Activated CD4-positive, alpha-beta memory T cell treated with anti-CD3 and anti-CD28 coated beads, Interleukin-2, amount 10 ng/mL, durations not matched to agents 7 days and 5 days (primary cell): ENCODE data around the gene CHD3. TPM values are rescaled to one million over a fixed set of nuclear protein-coding genes. Genes with fewer than 3 reads are reported as not detected.

ENCODE experiments used
- CTCF ChIA-PET: fragments of 350-600 bp; sonication (Branson Sonifier 250); formaldehyde crosslinking; loops from one replicate; lab custom pipeline; 2021; ENCODE audit warnings: antibody characterized with exemption, inconsistent platforms; lab: Charles Lee
- POLR2A ChIA-PET: fragments of 350-600 bp; sonication (Branson Sonifier 250); formaldehyde crosslinking; loops from one replicate; lab custom pipeline; 2021; ENCODE audit warnings: antibody characterized with exemption; lab: Charles Lee
- DNase-seq: peaks from one replicate; pipeline ENCODE4 v3.0.0-alpha.2; 2020
- H3K27ac Mint-ChIP-seq: one replicate; pipeline ENCODE4 v1.8.0; 2021; ENCODE audit warnings: mild to moderate bottlenecking, mixed read lengths
- H3K27me3 Mint-ChIP-seq: one replicate; pipeline ENCODE4 v1.8.0; 2021; ENCODE audit warnings: mixed read lengths
- H3K36me3 Mint-ChIP-seq: one replicate; pipeline ENCODE4 v1.8.0; 2021; ENCODE audit warnings: low read depth, mixed read lengths
- H3K4me1 Mint-ChIP-seq: one replicate; pipeline ENCODE4 v1.8.0; 2021; ENCODE audit warnings: mixed read lengths
- H3K4me3 Mint-ChIP-seq: one replicate; pipeline ENCODE4 v1.8.0; 2021; ENCODE audit warnings: mild to moderate bottlenecking, mixed read lengths
- H3K9me3 Mint-ChIP-seq: one replicate; pipeline ENCODE4 v1.8.0; 2021; ENCODE audit warnings: mixed read lengths
- total RNA-seq, 2 experiments: library from RNA; stranded (reverse); gene quantifications; one replicate each; pipeline ENCODE4 v1.2.3, GENCODE V29; 2021

The CHD3 gene
- total RNA-seq, 2 experiments from 2014 or later = 127 to 131 TPM

DNA sequence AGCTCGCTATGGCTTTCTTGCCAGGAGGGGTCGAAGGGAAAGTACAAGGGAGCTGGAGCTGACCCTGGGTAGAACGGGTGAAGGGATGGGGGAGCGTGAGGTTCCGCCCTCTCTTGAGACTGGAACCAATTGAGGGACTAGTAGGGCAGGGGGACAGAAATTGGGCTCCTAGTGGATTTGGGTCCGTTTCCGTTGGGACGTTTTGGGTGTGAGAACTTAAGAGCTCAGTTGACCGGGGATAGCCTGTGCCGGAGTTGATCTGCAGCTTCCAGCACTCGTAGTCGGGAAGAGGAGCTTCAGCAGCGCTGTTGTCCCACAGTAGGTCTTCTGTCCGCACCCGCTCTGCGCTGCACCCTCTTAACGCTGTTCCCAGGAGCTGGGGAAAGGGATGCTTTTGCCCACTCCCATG, 43.9 kb downstream of the CHD3 start:
- Mint-ChIP-seq H3K9me3 (no peaks in the 10 kb centered on the region), H3K4me3 (peak overlapping the region; percentile 93), H3K4me1 (peaks cover 58% of the 10 kb centered on the region), H3K27ac (peak overlapping the region; percentile 87), H3K36me3 (peaks cover 49% of the 10 kb centered on the region), H3K27me3 (no peaks in the 10 kb centered on the region)
- peak; percentile 39 for DNase-seq
- ChIA-PET CTCF (interaction anchor here (0.6 to 3.8 kb wide), 24 partner anchors 8 to 246 kb away, joined by 3 to 54 read pairs (median 4); partner anchors contain the start of genes KDM6B, NAA38 and TP53), POLR2A (interaction anchor here (0.8 to 6.9 kb wide), 26 partner anchors 7 to 276 kb away, joined by 3 to 144 read pairs (median 5); partner anchors contain the start of genes CYB5D1, GUCY2D, NAA38 and RNF227)

DNA sequence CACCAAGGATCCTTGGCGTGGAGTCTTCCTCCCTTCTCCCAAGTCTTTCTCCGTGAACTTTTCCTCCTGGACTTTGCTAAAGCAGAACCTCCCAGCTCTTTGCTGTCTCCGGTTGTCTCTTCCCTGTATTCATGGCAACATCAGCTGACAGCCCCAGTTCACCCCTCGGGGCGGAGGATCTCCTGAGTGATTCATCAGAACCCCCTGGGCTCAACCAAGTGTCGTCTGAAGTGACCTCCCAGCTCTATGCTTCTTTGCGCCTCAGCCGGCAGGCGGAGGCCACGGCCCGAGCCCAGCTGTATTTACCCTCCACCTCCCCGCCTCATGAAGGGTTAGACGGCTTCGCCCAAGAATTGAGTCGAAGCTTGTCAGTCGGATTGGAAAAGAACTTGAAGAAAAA, 44.4 kb downstream of the CHD3 start:
- DNase-seq = peak; percentile 53
- H3K27me3 Mint-ChIP-seq = no peaks in the 10 kb centered on the region
- H3K36me3 Mint-ChIP-seq = peaks cover 48% of the 10 kb centered on the region
- CTCF ChIA-PET = interaction anchor here (0.9 to 3.8 kb wide), 19 partner anchors 13 to 246 kb away, joined by 3 to 54 read pairs (median 5); partner anchors contain the start of genes KDM6B, NAA38 and TP53
- H3K9me3 Mint-ChIP-seq = no peaks in the 10 kb centered on the region
- H3K4me1 Mint-ChIP-seq = peaks cover 57% of the 10 kb centered on the region
- peak overlapping the region; percentile 87 for H3K27ac Mint-ChIP-seq
- POLR2A ChIA-PET = interaction anchor here (0.9 to 6.9 kb wide), 25 partner anchors 11 to 282 kb away, joined by 3 to 144 read pairs (median 5); partner anchors contain the start of genes ATP1B2, CYB5D1, NAA38 and RNF227
- peak overlapping the region; percentile 93 for H3K4me3 Mint-ChIP-seq

DNA sequence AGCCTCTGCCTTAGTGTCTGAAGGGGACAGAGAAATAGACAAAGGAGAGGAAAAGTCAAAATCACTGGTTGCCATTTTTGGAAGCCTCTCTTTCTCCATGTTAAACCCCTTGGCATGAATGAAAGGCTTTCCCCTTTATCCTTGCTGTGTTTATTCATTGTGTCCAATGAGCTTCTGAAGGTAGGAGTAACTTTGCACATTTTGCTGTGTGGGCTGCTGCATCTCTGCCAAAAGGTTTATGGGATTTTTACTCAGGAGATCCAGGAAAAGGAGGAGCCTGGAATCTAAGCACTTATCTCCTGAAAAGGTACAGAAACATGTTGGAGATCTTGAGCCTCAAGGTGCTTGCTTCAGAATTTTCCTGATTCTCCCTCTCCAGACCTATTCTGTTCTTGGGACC, 47.3 kb downstream of the CHD3 start:
- Mint-ChIP-seq H3K4me1 (peaks cover 42% of the 10 kb centered on the region), H3K27ac (no peak overlapping the region), H3K36me3 (peaks cover 58% of the 10 kb centered on the region), H3K27me3 (no peaks in the 10 kb centered on the region), H3K4me3 (no peak overlapping the region), H3K9me3 (no peaks in the 10 kb centered on the region)
- CTCF ChIA-PET = interaction anchor here (0.9 to 3.8 kb wide), 5 partner anchors 20 to 122 kb away, joined by 3 to 18 read pairs (median 5); partner anchors contain the start of gene RNF227
- POLR2A ChIA-PET = interaction anchor here (5.9 kb wide), 1 partner anchor 17 kb away, joined by 50 read pairs; no protein-coding TSS in a partner anchor
- DNase-seq = no peak

DNA sequence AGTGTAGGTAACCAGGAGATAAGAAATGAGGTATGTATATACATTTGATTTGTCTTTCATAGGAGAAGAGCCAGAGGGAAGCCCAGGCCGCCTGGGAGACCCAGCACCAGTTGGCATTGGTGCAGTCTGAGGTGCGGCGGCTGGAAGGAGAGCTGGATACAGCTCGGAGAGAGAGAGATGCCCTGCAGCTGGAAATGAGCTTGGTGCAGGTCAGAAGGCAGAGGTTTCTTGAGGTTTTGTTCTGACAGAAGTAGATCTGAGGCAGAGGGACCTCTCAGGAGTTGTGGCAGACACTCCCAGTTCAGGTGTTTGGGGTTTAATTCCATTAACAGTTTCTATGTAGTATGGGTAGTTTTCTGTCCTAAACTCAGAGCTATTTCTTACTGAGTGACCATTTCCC, 51.4 kb downstream of the CHD3 start:
- DNase-seq = no peak
- H3K36me3 Mint-ChIP-seq = peaks cover 67% of the 10 kb centered on the region
- H3K9me3 Mint-ChIP-seq = no peaks in the 10 kb centered on the region
- no peak overlapping the region for H3K4me3 Mint-ChIP-seq
- peaks cover 14% of the 10 kb centered on the region for H3K4me1 Mint-ChIP-seq
- CTCF ChIA-PET = interaction anchor here (1.3 to 1.5 kb wide), 2 partner anchors 8 to 50 kb away, joined by 3 to 4 read pairs; partner anchors contain the start of genes CNTROB and TRAPPC1
- no peak overlapping the region for H3K27ac Mint-ChIP-seq
- POLR2A ChIA-PET = interaction anchor here (0.9 to 1.8 kb wide), 3 partner anchors 9 to 253 kb away, joined by 3 to 11 read pairs (median 4); partner anchors contain the start of genes CNTROB, KCNAB3, TP53 and TRAPPC1
- no peaks in the 10 kb centered on the region for H3K27me3 Mint-ChIP-seq

DNA sequence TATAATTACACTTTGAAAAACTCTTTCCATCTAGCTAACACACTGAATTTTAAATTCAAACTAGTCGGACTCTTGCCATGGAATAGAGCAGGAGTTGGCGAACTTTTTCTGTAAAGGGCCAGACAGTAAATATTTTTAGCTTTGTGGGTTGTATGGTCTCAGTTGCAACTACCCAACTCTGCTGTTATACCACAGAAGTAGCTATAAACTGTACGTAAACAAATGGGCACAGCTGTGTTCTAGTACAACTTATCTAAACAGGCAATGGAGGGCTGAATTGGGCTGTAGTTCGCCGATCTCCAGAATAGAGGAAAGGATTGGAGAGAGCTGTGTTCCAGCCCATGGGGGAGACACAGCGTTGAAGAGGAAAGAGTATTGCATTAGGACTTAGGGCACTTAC, 52.2 kb downstream of the CHD3 start:
- Mint-ChIP-seq H3K36me3 (peaks cover 67% of the 10 kb centered on the region), H3K4me3 (no peak overlapping the region), H3K27ac (no peak overlapping the region)

DNA sequence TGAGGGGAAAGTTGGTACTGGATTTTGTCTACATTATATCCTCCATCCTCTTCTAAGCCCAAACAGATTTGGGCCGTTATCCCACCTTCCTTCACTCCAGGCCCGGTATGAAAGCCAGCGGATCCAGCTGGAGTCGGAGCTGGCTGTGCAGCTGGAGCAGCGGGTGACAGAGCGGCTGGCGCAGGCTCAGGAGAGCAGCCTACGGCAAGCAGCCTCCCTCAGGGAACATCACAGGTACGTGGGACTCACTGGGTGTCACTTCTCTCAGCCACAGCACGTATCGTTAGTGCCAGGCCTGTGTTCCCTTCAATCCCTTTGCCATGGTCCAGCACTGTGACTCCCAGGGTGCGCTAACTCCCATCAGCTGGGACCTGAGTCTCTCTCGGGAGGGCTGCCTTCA, 54.7 kb downstream of the CHD3 start:
- POLR2A ChIA-PET = interaction anchor here (1.2 to 2.9 kb wide), 3 partner anchors 9 to 23 kb away, joined by 3 to 32 read pairs (median 4); partner anchors contain the start of genes CNTROB and TRAPPC1
- Mint-ChIP-seq H3K9me3 (no peaks in the 10 kb centered on the region), H3K4me1 (peaks cover 6% of the 10 kb centered on the region), H3K4me3 (no peak overlapping the region), H3K27ac (no peak overlapping the region), H3K27me3 (no peaks in the 10 kb centered on the region), H3K36me3 (peaks cover 72% of the 10 kb centered on the region)
- CTCF ChIA-PET = no interaction called here
- DNase-seq = no peak

More for the DNA sequence above, 52.2 kb downstream of the CHD3 start:
- ChIA-PET POLR2A (interaction anchor here (1.4 to 1.8 kb wide), 2 partner anchors 10 to 254 kb away, joined by 4 to 11 read pairs; partner anchors contain the start of genes CNTROB, KCNAB3, TP53 and TRAPPC1), CTCF (interaction anchor here (1.5 kb wide), 1 partner anchor 9 kb away, joined by 4 read pairs; the partner anchor contains the start of genes CNTROB and TRAPPC1)
- Mint-ChIP-seq H3K27me3 (no peaks in the 10 kb centered on the region), H3K4me1 (peaks cover 9% of the 10 kb centered on the region), H3K9me3 (no peaks in the 10 kb centered on the region)
- no peak for DNase-seq

DNA sequence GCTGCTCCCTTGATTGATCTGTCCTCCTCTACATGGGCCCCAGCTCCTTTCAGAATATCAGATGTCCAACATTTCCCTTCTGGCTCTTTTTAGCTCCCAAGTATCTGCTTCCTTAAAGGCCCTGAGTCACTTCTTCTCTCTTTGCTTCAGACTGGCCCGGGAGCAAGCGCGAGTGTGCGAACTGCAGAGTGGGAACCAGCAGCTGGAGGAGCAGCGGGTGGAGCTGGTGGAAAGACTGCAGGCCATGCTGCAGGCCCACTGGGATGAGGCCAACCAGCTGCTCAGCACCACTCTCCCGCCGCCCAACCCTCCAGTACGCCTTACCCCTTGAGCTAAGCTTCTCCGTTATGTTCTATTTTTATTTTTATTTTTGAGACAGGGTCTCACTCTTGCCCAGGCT, 55.7 kb downstream of the CHD3 start:
- H3K36me3 Mint-ChIP-seq = peaks cover 78% of the 10 kb centered on the region
- H3K4me3 Mint-ChIP-seq = no peak overlapping the region
- no peaks in the 10 kb centered on the region for H3K9me3 Mint-ChIP-seq

DNA sequence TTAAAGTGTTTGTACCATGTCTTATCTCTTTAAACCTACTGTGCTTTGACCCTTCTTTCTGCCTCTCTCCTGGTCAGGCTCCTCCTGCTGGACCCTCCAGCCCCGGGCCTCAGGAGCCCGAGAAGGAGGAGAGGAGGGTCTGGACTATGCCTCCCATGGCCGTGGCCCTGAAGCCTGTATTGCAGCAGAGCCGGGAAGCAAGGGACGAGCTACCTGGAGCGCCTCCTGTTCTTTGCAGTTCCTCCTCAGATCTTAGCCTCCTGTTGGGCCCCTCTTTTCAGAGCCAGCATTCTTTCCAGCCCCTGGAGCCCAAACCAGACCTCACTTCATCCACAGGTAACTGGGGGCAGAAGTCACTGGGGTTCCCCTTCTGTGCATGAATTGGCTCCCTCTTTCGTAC, 57.1 kb downstream of the CHD3 start:
- H3K36me3 Mint-ChIP-seq = peaks cover 80% of the 10 kb centered on the region
- ChIA-PET CTCF (interaction anchor here (1.4 to 4.0 kb wide), 2 partner anchors 12 to 25 kb away, joined by 3 to 18 read pairs; no protein-coding TSS in a partner anchor), POLR2A (interaction anchor here (2.9 to 4.0 kb wide), 2 partner anchors 13 kb away, joined by 26 to 32 read pairs; partner anchors contain the start of genes CNTROB and TRAPPC1)
- H3K9me3 Mint-ChIP-seq = no peaks in the 10 kb centered on the region
- no peak overlapping the region for H3K4me3 Mint-ChIP-seq
- peaks cover 15% of the 10 kb centered on the region for H3K4me1 Mint-ChIP-seq
- DNase-seq = no peak
- H3K27ac Mint-ChIP-seq = no peak overlapping the region
- H3K27me3 Mint-ChIP-seq = no peaks in the 10 kb centered on the region

More for the DNA sequence above, 55.7 kb downstream of the CHD3 start:
- H3K27me3 Mint-ChIP-seq = no peaks in the 10 kb centered on the region
- CTCF ChIA-PET = interaction anchor here (0.6 to 4.0 kb wide), 4 partner anchors 11 to 137 kb away, joined by 3 to 18 read pairs (median 4); no protein-coding TSS in a partner anchor
- DNase-seq = no peak
- no peak overlapping the region for H3K27ac Mint-ChIP-seq
- peaks cover 6% of the 10 kb centered on the region for H3K4me1 Mint-ChIP-seq
- POLR2A ChIA-PET = interaction anchor here (1.2 to 2.9 kb wide), 3 partner anchors 8 to 22 kb away, joined by 3 to 32 read pairs (median 4); partner anchors contain the start of genes CNTROB and TRAPPC1

DNA sequence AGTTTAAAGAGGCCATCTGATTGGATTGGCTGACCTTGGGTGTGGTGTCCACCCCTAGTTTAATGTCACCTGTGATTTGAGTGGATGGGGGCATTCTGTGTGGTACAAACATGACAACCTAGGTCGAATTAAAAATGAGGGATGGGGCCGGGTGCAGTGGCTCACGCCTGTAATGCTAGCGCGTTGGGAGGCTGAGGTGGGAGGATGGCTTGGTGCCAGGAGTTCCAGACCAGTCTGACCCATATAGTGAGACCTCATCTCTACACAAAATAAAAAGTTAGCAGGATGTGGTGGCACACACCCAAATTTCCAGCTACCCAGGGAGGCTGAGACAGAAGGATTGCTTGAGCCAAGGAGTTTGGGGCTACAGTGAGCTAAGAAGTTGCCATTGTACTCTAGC, 57.9 kb downstream of the CHD3 start:
- H3K36me3 Mint-ChIP-seq = peaks cover 77% of the 10 kb centered on the region
- no peaks in the 10 kb centered on the region for H3K9me3 Mint-ChIP-seq
- ChIA-PET CTCF (interaction anchor here (0.7 to 4.0 kb wide), 3 partner anchors 13 to 18 kb away, joined by 3 to 18 read pairs (median 4); partner anchors contain the start of genes CNTROB and TRAPPC1), POLR2A (interaction anchor here (4.0 kb wide), 1 partner anchor 14 kb away, joined by 26 read pairs; the partner anchor contains the start of genes CNTROB and TRAPPC1)
- H3K4me3 Mint-ChIP-seq = no peak overlapping the region
- H3K27me3 Mint-ChIP-seq = no peaks in the 10 kb centered on the region
- no peak for DNase-seq
- H3K4me1 Mint-ChIP-seq = peaks cover 23% of the 10 kb centered on the region
- H3K27ac Mint-ChIP-seq = no peak overlapping the region

DNA sequence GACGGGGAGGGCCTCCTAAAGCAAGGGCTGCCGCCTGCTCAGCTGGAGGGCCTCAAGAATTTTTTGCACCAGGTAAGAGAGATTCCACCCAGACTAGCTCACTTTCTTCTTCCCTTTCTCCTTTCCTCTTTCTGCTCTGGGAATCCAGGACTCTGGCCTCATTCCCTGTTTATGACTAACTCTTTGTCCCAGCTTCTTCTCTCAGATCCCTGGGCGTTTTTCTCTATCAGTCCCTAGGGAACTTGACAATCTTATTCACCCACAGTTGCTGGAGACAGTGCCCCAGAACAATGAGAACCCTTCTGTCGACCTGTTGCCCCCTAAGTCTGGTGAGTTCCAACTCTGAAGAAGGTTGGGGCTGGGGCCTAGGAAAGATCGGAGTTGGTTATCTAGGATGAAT, 59.1 kb downstream of the CHD3 start:
- ChIA-PET CTCF (interaction anchor here (0.5 to 4.0 kb wide), 5 partner anchors 8 to 260 kb away, joined by 3 to 18 read pairs (median 3); partner anchors contain the start of genes CNTROB, TRAPPC1 and WRAP53), POLR2A (interaction anchor here (4.0 kb wide), 1 partner anchor 15 kb away, joined by 26 read pairs; the partner anchor contains the start of genes CNTROB and TRAPPC1)
- H3K4me3 Mint-ChIP-seq = no peak overlapping the region
- H3K27me3 Mint-ChIP-seq = no peaks in the 10 kb centered on the region
- H3K9me3 Mint-ChIP-seq = no peaks in the 10 kb centered on the region
- peak overlapping the region; percentile 3 for H3K27ac Mint-ChIP-seq
- peaks cover 75% of the 10 kb centered on the region for H3K36me3 Mint-ChIP-seq
- peaks cover 32% of the 10 kb centered on the region for H3K4me1 Mint-ChIP-seq
- no peak for DNase-seq

DNA sequence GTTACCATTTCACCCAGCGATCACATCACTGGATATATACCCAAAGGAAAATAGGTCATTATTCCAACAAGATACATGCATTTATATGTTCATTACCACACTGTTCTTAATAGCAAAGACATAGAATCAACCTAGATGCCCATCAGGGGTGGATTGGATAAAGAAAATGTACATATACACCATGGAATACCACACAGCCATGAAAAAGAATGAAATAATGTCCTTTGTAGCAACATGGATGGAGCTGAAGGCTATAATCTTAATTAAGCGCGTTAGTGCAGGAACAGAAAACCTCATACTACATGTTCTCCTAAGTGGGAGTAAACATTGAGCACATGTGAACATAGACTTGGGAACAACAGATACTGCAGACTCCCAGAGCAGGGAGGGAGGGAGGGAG, 62.0 kb downstream of the CHD3 start:
- H3K27ac Mint-ChIP-seq = peak overlapping the region; percentile 55
- H3K4me3 Mint-ChIP-seq = no peak overlapping the region
- H3K36me3 Mint-ChIP-seq = peaks cover 52% of the 10 kb centered on the region
- H3K4me1 Mint-ChIP-seq = peaks cover 46% of the 10 kb centered on the region
- CTCF ChIA-PET = interaction anchor here (0.7 to 0.9 kb wide), 2 partner anchors 30 to 37 kb away, joined by 3 read pairs; no protein-coding TSS in a partner anchor
- POLR2A ChIA-PET = interaction anchor here (1.1 to 5.4 kb wide), 2 partner anchors 17 to 24 kb away, joined by 4 to 50 read pairs; partner anchors contain the start of genes CNTROB and TRAPPC1
- DNase-seq = no peak
- no peaks in the 10 kb centered on the region for H3K27me3 Mint-ChIP-seq
- no peaks in the 10 kb centered on the region for H3K9me3 Mint-ChIP-seq

DNA sequence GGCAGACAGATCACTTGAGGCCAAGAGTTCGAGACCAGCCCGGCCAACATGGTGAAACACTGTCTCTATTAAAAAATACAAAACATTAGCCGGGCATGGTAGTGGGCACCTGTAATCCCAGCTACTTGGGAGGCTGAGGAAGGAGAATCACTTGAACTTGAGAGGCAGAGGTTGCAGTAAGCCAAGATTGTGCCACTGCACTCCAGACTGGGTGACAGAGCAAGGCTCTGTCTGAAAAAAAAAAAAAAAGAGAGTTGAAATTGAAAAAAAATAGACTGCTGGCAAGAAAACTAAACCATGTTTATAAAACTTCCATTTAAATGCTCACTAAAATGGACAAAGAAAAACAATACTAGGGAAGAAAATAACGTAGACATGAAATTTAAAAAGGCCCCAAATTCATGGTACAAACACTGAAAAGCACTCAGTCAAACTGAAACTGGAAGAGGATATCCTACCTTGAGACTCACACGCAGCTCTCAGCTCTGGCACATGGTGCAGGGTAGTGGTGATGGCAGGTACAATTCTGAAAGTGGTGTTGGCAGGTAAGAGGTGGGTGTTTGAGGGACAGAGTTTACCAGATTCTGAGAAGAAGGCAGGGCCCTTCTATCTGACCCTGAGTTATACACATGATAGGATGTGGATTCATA, 62.7 kb downstream of the CHD3 start:
- ChIA-PET POLR2A (interaction anchor here (1.1 to 5.4 kb wide), 5 partner anchors 18 to 38 kb away, joined by 3 to 50 read pairs (median 4); partner anchors contain the start of genes CNTROB and TRAPPC1), CTCF (interaction anchor here (0.7 to 0.9 kb wide), 2 partner anchors 30 to 38 kb away, joined by 3 read pairs; no protein-coding TSS in a partner anchor)
- Mint-ChIP-seq H3K27me3 (no peaks in the 10 kb centered on the region), H3K4me3 (peak overlapping the region; percentile 15), H3K27ac (peak overlapping the region; percentile 91), H3K36me3 (peaks cover 45% of the 10 kb centered on the region), H3K4me1 (peaks cover 47% of the 10 kb centered on the region), H3K9me3 (no peaks in the 10 kb centered on the region)
- peak; percentile 67 for DNase-seq
